ENCODE results near the gene ERC1.

The ERC1 gene

GRCh38 chr12:1346126-1346525 is 355.1 kb downstream of the ERC1 start:
- Histone ChIP-seq H3K4me2 (ENCODE audit: low read length) (no peak overlapping the region), H3K79me2 (ENCODE audit: insufficient read depth, low read length) (no peaks in the 10 kb centered on the region), H3K36me3 (ENCODE audit: insufficient read depth, low read length) (0 out of 2 replicates have a peak, but pooled peaks cover 6% of the 10 kb centered on the region), H3K27ac (ENCODE audit: low read depth, low read length, poor library complexity, severe bottlenecking) (no peak overlapping the region), H3F3A (ENCODE audit: insufficient read depth, low read length) (no peaks in the 10 kb centered on the region), H3K9me2 (ENCODE audit: low read depth, low read length) (no peaks in the 10 kb centered on the region), H3K4me1 (ENCODE audit: insufficient read depth, low read length, severe bottlenecking) (no peaks in the 10 kb centered on the region), H3K9ac (ENCODE audit: low read length) (no peak overlapping the region), H3K4me3 (ENCODE audit: low read depth, low read length, poor library complexity, severe bottlenecking) (no peak overlapping the region), H2AFZ (ENCODE audit: low read length) (no peak overlapping the region), H4K20me1 (ENCODE audit: insufficient read depth, low read length) (no peaks in the 10 kb centered on the region), H3K9me3 (ENCODE audit: low read length) (no peaks in the 10 kb centered on the region), H3K27me3 (ENCODE audit: insufficient read depth, low read length) (no peaks in the 10 kb centered on the region)
- TF ChIP-seq EZH2 (IDR thresholded peaks at IDR 0.05; ENCODE audit: borderline replicate concordance, low read length): no peak
- TF ChIP-seq, protein P1, sequence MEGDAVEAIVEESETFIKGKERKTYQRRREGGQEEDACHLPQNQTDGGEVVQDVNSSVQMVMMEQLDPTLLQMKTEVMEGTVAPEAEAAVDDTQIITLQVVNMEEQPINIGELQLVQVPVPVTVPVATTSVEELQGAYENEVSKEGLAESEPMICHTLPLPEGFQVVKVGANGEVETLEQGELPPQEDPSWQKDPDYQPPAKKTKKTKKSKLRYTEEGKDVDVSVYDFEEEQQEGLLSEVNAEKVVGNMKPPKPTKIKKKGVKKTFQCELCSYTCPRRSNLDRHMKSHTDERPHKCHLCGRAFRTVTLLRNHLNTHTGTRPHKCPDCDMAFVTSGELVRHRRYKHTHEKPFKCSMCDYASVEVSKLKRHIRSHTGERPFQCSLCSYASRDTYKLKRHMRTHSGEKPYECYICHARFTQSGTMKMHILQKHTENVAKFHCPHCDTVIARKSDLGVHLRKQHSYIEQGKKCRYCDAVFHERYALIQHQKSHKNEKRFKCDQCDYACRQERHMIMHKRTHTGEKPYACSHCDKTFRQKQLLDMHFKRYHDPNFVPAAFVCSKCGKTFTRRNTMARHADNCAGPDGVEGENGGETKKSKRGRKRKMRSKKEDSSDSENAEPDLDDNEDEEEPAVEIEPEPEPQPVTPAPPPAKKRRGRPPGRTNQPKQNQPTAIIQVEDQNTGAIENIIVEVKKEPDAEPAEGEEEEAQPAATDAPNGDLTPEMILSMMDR (IDR thresholded peaks at IDR 0.05; ENCODE audit: low read length): no peak

DNA sequence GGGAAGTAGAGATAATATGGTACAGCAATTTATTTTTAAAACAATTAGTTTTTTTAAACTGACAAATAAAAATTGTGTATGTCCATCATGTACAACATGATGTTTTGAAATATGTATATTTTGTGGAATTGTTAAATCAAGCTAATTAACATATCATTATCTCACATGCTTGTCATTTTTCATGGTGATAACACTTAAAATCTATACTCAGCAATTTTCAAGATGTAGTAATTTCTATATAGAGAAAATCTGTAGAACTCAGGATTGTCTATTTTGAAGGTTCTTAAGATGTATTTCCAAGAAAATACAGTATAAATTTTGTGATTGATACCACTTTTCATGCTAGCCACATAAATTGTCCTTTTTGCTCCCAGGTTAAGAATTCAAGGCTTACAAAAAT is 356.3 kb downstream of the ERC1 start:
- Histone ChIP-seq H4K20me1 (ENCODE audit: insufficient read depth, low read length) (no peaks in the 10 kb centered on the region), H3K36me3 (ENCODE audit: insufficient read depth, low read length) (0 out of 2 replicates have a peak, but pooled peaks cover 6% of the 10 kb centered on the region), H3K27ac (ENCODE audit: low read depth, low read length, poor library complexity, severe bottlenecking) (no peak overlapping the region), H3K4me2 (ENCODE audit: low read length) (no peak overlapping the region), H3F3A (ENCODE audit: insufficient read depth, low read length) (no peaks in the 10 kb centered on the region), H3K79me2 (ENCODE audit: insufficient read depth, low read length) (no peaks in the 10 kb centered on the region), H2AFZ (ENCODE audit: low read length) (no peak overlapping the region), H3K9me3 (ENCODE audit: low read length) (no peaks in the 10 kb centered on the region), H3K4me1 (ENCODE audit: insufficient read depth, low read length, severe bottlenecking) (no peaks in the 10 kb centered on the region), H3K27me3 (ENCODE audit: insufficient read depth, low read length) (no peaks in the 10 kb centered on the region), H3K9ac (ENCODE audit: low read length) (no peak overlapping the region), H3K9me2 (ENCODE audit: low read depth, low read length) (no peaks in the 10 kb centered on the region), H3K4me3 (ENCODE audit: low read depth, low read length, poor library complexity, severe bottlenecking) (no peak overlapping the region)
- no peak for TF ChIP-seq EZH2 (IDR thresholded peaks at IDR 0.05; ENCODE audit: borderline replicate concordance, low read length)
- TF ChIP-seq, protein P1 (IDR thresholded peaks at IDR 0.05; ENCODE audit: low read length): no peak

DNA sequence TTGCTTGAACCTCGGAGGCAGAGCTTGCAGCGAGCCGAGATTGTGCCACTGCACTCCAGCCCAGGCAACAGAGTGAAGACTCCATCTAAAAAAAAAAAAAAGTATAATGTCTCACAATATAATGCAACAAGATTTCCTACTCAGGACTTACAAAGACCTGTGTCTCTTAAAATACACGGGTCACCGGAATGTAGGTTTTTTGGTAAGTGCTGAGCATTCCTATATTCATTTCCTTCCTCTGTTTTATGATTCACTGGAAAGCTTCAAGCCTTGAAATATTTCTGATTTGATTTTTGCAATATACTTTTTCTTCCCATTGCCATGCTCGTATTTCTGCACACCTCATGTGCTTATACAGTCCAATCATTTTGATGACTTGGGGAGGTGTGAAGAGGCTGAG is 357.6 kb downstream of the ERC1 start:
- no peak overlapping the region for H3K4me3 ChIP-seq (ENCODE audit: low read depth, low read length, poor library complexity, severe bottlenecking)
- no peak overlapping the region for H2AFZ ChIP-seq (ENCODE audit: low read length)
- H3K27me3 ChIP-seq (ENCODE audit: insufficient read depth, low read length): no peaks in the 10 kb centered on the region
- no peaks in the 10 kb centered on the region for H3K9me2 ChIP-seq (ENCODE audit: low read depth, low read length)
- no peak overlapping the region for H3K27ac ChIP-seq (ENCODE audit: low read depth, low read length, poor library complexity, severe bottlenecking)
- no peaks in the 10 kb centered on the region for H3K9me3 ChIP-seq (ENCODE audit: low read length)
- no peaks in the 10 kb centered on the region for H3K4me1 ChIP-seq (ENCODE audit: insufficient read depth, low read length, severe bottlenecking)
- no peak overlapping the region for H3K4me2 ChIP-seq (ENCODE audit: low read length)
- TF ChIP-seq, protein P1 (IDR thresholded peaks at IDR 0.05; ENCODE audit: low read length): no peak
- no peak for TF ChIP-seq EZH2 (IDR thresholded peaks at IDR 0.05; ENCODE audit: borderline replicate concordance, low read length)
- no peaks in the 10 kb centered on the region for H4K20me1 ChIP-seq (ENCODE audit: insufficient read depth, low read length)
- H3K79me2 ChIP-seq (ENCODE audit: insufficient read depth, low read length): no peaks in the 10 kb centered on the region
- no peaks in the 10 kb centered on the region for H3F3A ChIP-seq (ENCODE audit: insufficient read depth, low read length)
- H3K9ac ChIP-seq (ENCODE audit: low read length): no peak overlapping the region
- 0 out of 2 replicates have a peak, but pooled peaks cover 6% of the 10 kb centered on the region for H3K36me3 ChIP-seq (ENCODE audit: insufficient read depth, low read length)

All from OCI-LY1 (cell line).